Psoas muscle (tissue), 8 donors: Measurements from ENCODE around the gene HLA-DPB1. TPM values are rescaled to one million over a fixed set of nuclear protein-coding genes. Genes with fewer than 3 reads are reported as not detected.

Experiments used
- ATAC-seq, 4 donors: fragments of 200-7000 bp; cut with Tn5 transposase; one replicate each; pipeline ENCODE4 v1.9.1; 2020; ENCODE audit warnings: moderate library complexity in 3 of 4, mild to moderate bottlenecking in 2 of 4
- DNase-seq, 2 donors: peaks; one replicate each; pipeline ENCODE4 v3.0.0-alpha.2; 2020
- H3K27ac ChIP-seq: fragments of 200-600 bp; one replicate; pipeline ENCODE4 v1.8.0; 2022
- H3K27me3 ChIP-seq, 3 donors: fragments of 200-600 bp in 1 of 3; one replicate each; pipeline versions ENCODE4 v1.6.1 to v1.8.0; 2013 to 2022; ENCODE audit warnings: low read length in 2 of 3, mild to moderate bottlenecking in 2 of 3, moderate library complexity in 1 of 3; ENCODE audit not compliant: insufficient read depth in 3 of 3
- H3K36me3 ChIP-seq, 2 donors: fragments of 200-600 bp in 1 of 2; one replicate each; pipeline versions ENCODE4 v1.6.1 to v1.8.0; 2013 to 2022; ENCODE audit warnings: low read depth in 1 of 2, mild to moderate bottlenecking in 1 of 2, moderate library complexity in 1 of 2; ENCODE audit not compliant: insufficient read depth in 1 of 2
- H3K4me1 ChIP-seq: fragments of 200-600 bp; one replicate; pipeline ENCODE4 v1.8.0; 2022
- H3K4me3 ChIP-seq: fragments of 200-600 bp; one replicate; pipeline ENCODE4 v1.8.0; 2022; ENCODE audit warnings: mild to moderate bottlenecking
- H3K9me3 ChIP-seq: fragments of 200-600 bp; one replicate; pipeline ENCODE4 v1.8.0; 2022
- WGBS, 3 donors: extraction: QIAGEN DNeasy Blood & Tissue Kit; methylation state at CpG; one replicate each; pipeline versions ENCODE4 v1.1.6 to v1.1.7; 2013; 5-methylcytosine and 5-hydroxymethylcytosine counted together
- intact Hi-C, 2 donors: fragments of 100-400 bp; cut with DNase I; formaldehyde crosslinking; loops; one replicate each; pipeline versions ENCODE4 v1.11.0 to v1.14.2; 2022
- long read RNA-seq, 2 donors: library from polyadenylated mRNA; unstranded; transcript quantifications; one replicate each; pipeline ENCODE4 v2.0.0, GENCODE V29; 2021
- polyA plus RNA-seq, 3 donors: library from polyadenylated mRNA; stranded (reverse); fragments of 200-250 nt; gene quantifications; one replicate each; pipeline ENCODE4 v1.2.3, GENCODE V29; 2013
- total RNA-seq, 4 donors: library from RNA; stranded (reverse); fragmentation: NEBNext Ultra II Directional in 2 of 4; extraction: Animal tissue kit (Norgen Biotek cat#: 25700) in 2 of 4; gene quantifications; one replicate each; pipeline versions ENCODE4 v1.2.1 to v1.2.4, GENCODE V29; 2021 to 2023
- TF ChIP-seq, protein P1 (sequence below): fragments of 200-600 bp; IDR thresholded peaks from one replicate; pipeline ENCODE4 v1.8.0; 2022; ENCODE audit warnings: antibody characterized with exemption
- donor health status: healthy with polysubstance abuse.
- donor health status: DM: no; HTN: no; CAD: no; lungs with moderate emphysema.
- donor health status: Bipolar disorder and iron deficiency.
- donor health status: healthy.
- donor health status: DM: yes; HTN: yes; CAD: no.
- donor health status: DM: no; HTN: no; CAD: no.
- donor health status: DM: no; HTN: no; CAD: no.
- donor health status: DM: yes; HTN: yes; CAD: no.

HLA-DPB1 gene
- 10 to 100 TPM; 11.9 to 33.2 (median 18.3) TPM for total RNA-seq
- polyA plus RNA-seq: 10 to 100 TPM; 11.0 to 17.9 (median 11.1) TPM
- long read RNA-seq, donor 1, partial matches to known transcripts: 2 of 8 reads
- long read RNA-seq, donor 1, other reads (novel, unspliced or antisense): 4 of 8 reads
- long read RNA-seq, donor 2, transcript HLA-DPB1-211 (6 exons, 1,560 nt): major isoform, 12 of 13 reads
- long read RNA-seq, donor 2, partial matches to known transcripts: 0 of 13 reads
- long read RNA-seq, donor 2, other reads (novel, unspliced or antisense): 1 of 13 reads

DNA sequence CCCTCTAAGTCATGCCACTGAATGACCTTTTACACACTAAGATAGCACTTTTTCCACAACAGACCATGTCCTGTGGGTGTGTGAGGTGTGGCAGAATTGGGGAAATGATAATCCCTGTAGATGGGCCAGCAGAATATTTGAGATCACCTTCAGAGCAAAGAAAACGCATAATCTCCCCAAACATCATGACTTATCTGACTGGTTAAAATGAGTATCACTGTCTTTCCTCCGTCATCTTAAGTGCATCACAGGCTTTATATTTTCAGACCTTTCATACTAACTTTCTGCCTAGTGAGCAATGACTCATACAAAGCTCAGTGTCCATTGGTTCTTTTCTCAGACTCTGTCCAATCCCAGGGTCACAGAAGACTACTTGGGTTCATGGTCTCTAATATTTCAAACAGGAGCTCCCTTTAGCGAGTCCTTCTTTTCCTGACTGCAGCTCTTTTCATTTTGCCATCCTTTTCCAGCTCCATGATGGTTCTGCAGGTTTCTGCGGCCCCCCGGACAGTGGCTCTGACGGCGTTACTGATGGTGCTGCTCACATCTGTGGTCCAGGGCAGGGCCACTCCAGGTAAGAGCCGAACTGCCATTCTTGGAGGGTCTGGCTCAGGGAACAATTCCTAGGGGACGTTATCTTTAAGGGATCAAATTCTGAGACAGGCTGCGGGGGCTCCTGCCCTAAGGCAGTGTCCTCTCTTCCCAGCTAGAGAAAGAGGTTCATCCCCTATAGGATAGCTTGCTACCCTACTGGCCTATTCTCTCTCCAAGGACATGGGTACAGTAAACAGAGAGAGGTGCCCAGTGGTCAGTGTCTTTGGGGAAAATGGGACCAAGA, at the start of gene HLA-DPB1:
Gene HLA-DPB1 (plus strand): TSS at position 423 of the 838 bp plus-strand sequence. CDS start 52 bp downstream, at position 475.
- DNase-seq (no peak), ATAC-seq (peak; percentile 74 to 84 (median 78))
- H3K9me3 ChIP-seq: no peaks in the 10 kb centered on the region
- 52 to 59% (median 55%) methylated on average over 10 of the region's 10 CpGs for WGBS, 3 donors
- H3K27ac ChIP-seq: peak within 1 kb of the TSS; percentile 53
- peaks cover 0 to 10% (median 2%) of the 10 kb centered on the region in 3 donors for H3K27me3 ChIP-seq
- TF ChIP-seq, protein P1, sequence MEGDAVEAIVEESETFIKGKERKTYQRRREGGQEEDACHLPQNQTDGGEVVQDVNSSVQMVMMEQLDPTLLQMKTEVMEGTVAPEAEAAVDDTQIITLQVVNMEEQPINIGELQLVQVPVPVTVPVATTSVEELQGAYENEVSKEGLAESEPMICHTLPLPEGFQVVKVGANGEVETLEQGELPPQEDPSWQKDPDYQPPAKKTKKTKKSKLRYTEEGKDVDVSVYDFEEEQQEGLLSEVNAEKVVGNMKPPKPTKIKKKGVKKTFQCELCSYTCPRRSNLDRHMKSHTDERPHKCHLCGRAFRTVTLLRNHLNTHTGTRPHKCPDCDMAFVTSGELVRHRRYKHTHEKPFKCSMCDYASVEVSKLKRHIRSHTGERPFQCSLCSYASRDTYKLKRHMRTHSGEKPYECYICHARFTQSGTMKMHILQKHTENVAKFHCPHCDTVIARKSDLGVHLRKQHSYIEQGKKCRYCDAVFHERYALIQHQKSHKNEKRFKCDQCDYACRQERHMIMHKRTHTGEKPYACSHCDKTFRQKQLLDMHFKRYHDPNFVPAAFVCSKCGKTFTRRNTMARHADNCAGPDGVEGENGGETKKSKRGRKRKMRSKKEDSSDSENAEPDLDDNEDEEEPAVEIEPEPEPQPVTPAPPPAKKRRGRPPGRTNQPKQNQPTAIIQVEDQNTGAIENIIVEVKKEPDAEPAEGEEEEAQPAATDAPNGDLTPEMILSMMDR: no peak
- intact Hi-C loops: no loop called here
- H3K4me1 ChIP-seq: no peaks in the 10 kb centered on the region
- no peaks in the 10 kb centered on the region for H3K36me3 ChIP-seq
- H3K4me3 ChIP-seq: peak within 1 kb of the TSS; percentile 58

DNA sequence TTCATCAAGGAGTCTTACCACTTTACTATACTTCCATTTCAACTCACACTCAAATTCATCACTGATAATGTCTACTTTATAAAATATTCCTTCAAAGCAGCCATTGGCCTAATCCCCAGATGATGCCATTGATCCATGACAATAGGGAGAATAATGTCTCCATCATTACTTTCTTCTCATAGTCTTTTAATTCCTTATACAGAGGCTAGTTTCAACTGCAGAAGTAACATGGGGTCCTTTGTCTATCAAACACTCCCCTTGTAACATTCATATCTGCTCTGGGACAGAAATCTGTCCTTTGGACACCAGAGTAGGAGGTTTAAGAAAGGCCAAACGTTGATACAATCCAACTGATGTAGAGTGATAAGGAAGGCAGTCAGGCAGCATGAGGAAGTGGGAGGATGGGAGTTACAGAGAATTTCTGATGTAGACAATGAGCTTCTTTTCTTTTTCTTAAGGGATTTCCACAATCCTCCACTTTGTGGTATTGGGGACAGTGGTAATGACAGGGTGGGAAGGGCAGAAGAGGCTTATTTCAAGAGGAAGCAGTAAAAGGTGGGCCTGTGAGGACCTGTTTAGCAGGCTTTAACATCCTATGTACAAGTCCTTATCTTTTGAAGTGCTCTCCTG, 47.5 kb upstream of the HLA-DPB1 start:
- Histone ChIP-seq H3K9me3 (no peaks in the 10 kb centered on the region), H3K36me3 (no peaks in the 10 kb centered on the region), H3K4me1 (no peaks in the 10 kb centered on the region), H3K27me3 (peaks cover 0 to 5% (median 0%) of the 10 kb centered on the region in 3 donors), H3K27ac (peak overlapping the region; percentile 51), H3K4me3 (no peak overlapping the region)
- ATAC-seq (no peak), DNase-seq (no peak)
- intact Hi-C loops: no loop called here
- 21 to 46% (median 24%) methylated on average over 1 of the region's 1 CpG for WGBS, 3 donors
- TF ChIP-seq, protein P1: no peak

DNA sequence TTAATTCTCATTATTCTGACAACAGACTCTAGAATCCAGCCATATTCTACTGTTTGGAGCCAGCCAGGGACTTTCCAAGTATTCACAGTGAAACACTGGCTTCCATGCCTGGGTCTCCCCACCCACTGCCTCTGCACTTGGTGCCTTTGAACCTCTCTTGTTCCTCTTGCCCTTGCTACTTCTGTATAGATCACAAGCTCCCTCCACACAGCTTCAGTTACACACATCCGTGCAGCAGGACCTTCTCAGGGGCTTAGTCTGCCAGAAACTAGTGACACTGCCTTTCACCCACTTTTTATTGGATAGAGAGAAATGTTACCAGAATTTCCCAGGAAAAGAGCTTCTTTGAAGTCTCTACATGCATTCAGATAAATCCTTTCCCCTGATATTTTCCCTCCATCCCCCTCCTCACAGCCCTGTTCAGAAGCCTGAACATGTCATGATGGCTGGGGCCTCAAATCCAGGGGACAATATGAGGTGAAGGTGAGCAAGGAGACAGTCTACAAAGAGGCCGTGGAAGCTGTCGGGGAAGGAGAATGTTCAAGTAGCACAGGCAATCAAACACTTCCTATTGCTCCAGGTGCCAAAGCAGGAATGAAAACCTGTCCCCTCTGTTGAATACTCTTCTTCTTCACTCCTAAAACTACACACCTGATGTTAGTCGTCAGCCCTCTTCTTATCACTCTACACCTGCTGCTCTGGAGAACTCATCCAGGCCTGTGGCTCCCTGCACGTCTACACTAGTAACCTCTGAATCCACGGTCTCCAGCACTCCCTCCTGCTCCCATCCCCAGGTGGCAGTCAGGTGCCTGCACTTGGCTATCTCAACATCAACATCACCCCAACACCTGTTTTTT, 46.2 kb upstream of the HLA-DPB1 start:
- TF ChIP-seq, protein P1: no peak
- H3K27ac ChIP-seq: peak overlapping the region; percentile 51

DNA sequence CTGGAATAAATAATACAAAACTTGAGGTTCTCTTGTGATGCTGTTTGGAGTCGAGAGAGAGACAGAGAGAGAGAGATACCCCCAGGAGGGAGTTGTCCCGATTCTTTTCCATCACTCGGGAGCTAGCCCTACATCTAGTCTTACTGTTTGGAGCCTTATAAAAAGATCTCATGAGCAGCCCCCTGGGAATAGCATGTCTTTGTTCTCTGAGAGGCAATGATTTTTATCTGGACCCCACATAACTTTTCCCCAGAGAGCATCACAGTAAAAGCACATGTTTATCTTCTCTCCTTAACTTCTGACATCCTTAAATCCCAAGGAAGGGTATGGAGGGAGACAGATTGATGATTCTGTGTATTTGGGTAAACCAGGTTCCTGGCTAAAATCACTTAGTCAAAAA, 45.5 kb upstream of the HLA-DPB1 start:
- ATAC-seq: no peak
- no peak for DNase-seq
- Histone ChIP-seq H3K36me3 (no peaks in the 10 kb centered on the region), H3K27ac (peak overlapping the region; percentile 41), H3K4me1 (no peaks in the 10 kb centered on the region), H3K27me3 (peaks cover 0 to 9% (median 5%) of the 10 kb centered on the region in 3 donors), H3K9me3 (peaks cover 5% of the 10 kb centered on the region), H3K4me3 (no peak overlapping the region)
- intact Hi-C loops: no loop called here
- TF ChIP-seq, protein P1: no peak
- WGBS, 3 donors: 33 to 54% (median 41%) methylated on average over 3 of the region's 3 CpGs

More for the DNA sequence above, 46.2 kb upstream of the HLA-DPB1 start:
- ATAC-seq (peak in 1 of 4 donors; percentile 51), DNase-seq (no peak)
- H3K4me1 ChIP-seq: no peaks in the 10 kb centered on the region
- 43 to 60% (median 46%) methylated on average over 6 of the region's 6 CpGs for WGBS, 3 donors
- intact Hi-C loops: no loop called here
- no peaks in the 10 kb centered on the region for H3K9me3 ChIP-seq
- no peak overlapping the region for H3K4me3 ChIP-seq
- H3K27me3 ChIP-seq: peaks cover 0 to 5% (median 4%) of the 10 kb centered on the region in 3 donors
- H3K36me3 ChIP-seq: no peaks in the 10 kb centered on the region
